ENCODE measurements around the gene MPP3.
A peak's percentile ranks its signal among the peaks of the same experiment; 100 is the strongest.

The MPP3 gene

GRCh38 chr17:43830510-43831140 lies 2.3 kb downstream of the MPP3 start:
- no peak for DNase-seq

GRCh38 chr17:43829738-43830137 lies 3.2 kb downstream of the MPP3 start:
- DNase-seq: no peak

DNA sequence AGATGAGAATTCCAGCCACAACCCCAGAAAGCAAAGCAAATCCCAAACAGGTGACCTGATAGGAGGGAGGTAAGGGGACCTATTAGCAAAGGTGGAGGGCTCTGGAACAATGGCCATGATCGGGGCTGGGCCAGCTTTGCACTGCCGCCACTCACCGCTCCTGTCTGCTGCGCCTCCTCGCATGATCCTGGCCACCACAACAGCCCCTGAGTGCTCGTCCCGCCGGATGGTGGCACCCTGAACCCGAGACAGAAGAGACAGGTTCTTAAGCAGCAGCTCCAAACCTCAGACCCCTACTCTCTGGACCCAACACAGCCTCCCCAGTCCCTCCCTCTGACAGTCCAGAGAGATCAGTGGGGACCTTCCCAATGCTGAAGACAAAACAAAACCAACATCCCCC lies 5.3 kb downstream of the MPP3 start:
- no peak for DNase-seq

DNA sequence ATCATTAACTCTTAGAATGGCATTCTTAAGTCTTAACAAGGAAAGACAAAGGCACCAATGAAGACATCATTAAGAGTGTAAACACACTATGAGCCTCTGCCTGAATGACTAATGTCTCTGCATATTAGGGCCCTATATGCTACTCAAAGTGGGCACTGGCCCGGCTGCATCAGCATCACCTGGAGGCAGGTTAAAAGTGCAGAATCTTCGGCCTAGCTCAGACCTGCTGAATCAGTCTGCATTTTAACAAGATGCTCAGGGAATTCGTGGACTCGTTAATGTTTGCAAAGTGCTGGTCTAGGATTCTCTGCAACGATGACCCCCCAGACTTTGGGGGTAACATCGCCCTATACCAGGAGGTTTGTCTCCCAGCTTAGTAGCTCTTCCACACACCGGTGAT lies 6.7 kb downstream of the MPP3 start:
- DNase-seq: no peak

GRCh38 chr17:43825567-43825966 lies 7.4 kb downstream of the MPP3 start:
- no peak for DNase-seq

DNA sequence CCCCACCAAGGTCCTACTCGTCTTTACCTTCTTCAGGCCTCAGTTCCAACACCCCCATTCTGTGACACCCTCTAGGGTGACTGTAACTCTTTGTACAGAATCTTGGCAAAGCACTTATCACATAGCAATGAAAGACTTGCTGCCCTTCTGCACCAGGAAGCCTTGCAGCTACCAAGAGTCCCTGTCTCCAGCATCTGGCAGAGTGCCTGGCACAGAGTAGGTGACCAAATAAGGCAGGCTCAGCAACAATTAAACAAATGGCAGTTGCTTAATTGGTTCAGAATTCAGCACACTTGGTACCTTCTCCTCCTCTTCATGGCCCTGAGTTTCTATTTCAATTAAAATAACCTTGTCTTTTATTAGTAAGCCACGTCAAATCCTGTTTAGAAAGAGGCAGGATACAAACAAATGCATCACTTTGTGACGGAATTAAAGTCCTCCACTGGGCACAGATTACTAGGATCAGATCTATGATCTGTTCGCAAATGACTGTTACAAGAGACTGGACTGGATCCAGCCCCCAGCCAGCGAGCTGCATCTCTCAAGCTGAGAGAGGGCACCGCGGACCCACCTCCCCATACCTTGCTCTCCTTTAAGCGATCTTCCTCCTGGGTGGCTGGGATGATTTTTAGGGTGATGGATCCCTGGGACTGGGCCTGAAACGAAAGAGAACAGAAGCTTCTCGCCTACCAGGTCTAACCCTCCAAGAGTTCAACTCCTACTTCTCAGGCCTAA lies 9.4 kb downstream of the MPP3 start:
- no peak for DNase-seq

GRCh38 chr17:43822570-43823190 lies 10.3 kb downstream of the MPP3 start:
- DNase-seq: no peak

- DNase-seq: no peak
Observed at GRCh38 chr17:43820759-43821158, 12.2 kb downstream of the MPP3 start.

GRCh38 chr17:43818966-43819365 lies 14.0 kb downstream of the MPP3 start:
- DNase-seq: no peak

- DNase-seq: no peak
Observed at GRCh38 chr17:43817826-43818225, 15.1 kb downstream of the MPP3 start.

DNA sequence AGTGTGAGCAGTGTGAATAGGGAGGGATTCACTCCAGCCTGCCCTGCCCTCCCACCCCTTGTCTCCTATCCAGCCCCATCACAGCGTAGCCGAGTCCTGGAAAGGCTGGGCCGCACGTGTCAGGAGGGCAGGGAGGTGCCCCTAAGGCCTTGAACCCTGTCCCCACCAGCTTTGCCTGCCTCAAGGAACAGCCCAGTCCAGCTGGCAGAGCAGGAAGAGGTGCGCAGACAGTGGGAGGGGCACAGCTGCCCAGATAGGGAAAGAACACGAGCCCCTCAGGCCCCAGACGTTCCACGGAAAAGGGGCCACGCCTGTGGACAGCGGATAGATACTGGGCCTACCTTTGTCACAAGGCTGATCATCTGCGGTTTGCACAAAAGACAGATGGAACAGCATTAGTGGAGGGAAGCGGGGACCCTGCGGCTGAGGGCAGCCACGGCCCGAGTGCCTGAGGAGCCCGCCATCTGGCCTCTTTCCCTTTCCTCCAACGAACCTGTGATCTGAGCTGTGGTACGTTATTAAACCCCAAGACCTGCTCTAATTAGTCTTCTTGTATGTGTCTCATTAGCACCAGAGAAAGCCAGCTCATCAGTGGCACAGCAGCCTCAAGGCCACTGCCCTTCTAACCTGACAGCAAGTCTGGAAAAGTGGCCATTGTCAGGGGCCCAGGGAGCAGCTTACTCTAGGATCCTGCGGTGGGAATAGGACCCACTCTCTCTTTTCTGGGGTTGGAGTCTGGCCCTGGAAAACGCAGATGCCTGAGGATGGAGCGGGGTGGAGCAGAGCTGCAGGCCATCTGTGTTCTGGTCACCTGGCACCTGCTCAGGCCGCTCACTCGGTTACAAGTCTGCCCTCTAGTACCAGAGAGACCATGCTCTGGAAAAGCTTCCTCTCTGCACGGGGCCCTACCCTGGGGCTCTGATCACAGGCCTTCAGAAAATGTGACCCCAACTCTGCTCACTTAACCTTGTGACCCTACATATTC lies 16.3 kb downstream of the MPP3 start:
- peak; percentile 79 for DNase-seq

GRCh38 chr17:43814714-43815113 lies 18.2 kb downstream of the MPP3 start:
- DNase-seq: no peak

DNA sequence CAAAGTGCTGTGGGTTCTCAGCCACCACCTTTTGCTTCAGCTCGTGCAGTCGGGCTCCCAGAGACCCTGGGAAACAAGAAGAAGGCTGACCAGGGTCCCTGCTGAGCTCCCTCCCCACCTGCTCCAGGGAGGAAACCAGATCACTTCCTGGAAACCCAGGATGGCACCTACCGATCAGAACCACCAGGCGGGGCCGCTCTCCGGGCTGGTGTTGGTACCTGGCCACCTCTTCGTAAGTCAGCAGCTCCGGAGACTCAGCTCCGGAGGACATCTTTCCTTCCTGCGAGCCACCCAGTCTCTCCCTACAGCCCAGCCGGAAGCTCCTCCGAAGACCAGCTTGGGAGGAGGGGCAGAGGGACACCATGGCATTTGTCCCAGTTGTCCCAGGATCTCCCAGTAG lies 18.9 kb downstream of the MPP3 start:
- no peak for DNase-seq

GRCh38 chr17:43813386-43813785 lies 19.6 kb downstream of the MPP3 start:
- no peak for DNase-seq

DNA sequence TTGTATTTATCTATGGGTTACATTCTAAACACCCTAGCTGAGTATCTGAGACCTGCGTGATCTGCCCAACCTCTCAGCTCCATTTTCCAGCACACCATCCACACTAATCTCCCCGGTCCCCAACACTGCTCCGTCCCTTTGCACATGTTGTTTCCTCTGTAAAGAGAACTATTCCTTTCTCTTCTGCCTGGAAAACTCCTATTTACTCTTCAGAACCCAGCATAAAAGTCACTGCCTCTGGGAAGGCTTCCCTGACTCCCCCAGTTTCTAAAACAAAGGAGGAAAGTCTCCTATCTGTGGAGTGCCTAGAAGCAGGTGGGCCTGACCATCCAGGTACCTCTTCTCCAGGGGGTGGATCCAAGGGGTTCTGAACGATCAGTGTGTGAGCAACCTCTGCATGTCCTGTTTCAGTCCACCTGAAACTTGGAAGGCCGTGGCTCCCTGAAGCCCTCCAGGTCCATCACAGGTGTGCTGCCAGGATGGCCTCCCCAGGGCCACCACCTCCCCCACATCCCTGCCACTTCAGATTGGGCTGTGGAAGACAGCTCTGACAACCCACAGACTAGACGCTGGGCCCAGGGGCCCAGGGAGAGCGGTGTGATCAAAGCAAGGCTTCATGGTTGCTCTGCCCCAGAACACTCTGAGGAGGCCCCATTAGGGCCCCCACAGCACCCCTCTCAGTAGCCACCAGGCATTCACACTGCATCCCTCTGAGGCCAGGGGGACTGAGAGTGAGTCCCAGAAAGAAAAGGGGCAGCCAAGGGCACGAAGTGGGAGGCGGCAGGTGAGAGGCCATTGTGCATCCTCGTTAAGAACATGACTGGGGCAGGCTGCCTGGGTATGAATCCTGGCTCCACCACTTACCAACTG lies 20.3 kb downstream of the MPP3 start:
- DNase-seq: no peak

- DNase-seq: no peak
Observed at GRCh38 chr17:43810823-43811222, 22.1 kb downstream of the MPP3 start.

- DNase-seq: no peak
Observed at GRCh38 chr17:43810226-43810715, 22.7 kb downstream of the MPP3 start.

DNA sequence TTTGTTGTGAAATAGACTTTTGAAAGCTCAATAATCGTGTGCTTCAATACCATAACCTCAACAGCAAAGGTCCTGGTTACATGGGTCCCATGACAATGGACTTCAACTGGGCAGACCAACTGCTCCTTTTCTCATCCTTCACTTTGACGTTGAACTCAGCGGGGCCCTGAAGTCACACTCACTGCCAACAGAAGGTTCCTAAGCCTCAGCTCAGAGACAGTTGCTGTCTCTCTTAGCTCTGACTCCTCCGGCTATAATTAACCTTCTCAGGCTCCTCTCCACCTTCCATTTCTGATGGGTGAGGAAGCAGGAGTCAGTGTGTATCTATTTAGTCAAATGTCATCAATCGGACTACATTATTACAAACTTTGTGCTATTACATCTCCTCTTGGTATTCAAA lies 23.8 kb downstream of the MPP3 start:
- DNase-seq: no peak

DNA sequence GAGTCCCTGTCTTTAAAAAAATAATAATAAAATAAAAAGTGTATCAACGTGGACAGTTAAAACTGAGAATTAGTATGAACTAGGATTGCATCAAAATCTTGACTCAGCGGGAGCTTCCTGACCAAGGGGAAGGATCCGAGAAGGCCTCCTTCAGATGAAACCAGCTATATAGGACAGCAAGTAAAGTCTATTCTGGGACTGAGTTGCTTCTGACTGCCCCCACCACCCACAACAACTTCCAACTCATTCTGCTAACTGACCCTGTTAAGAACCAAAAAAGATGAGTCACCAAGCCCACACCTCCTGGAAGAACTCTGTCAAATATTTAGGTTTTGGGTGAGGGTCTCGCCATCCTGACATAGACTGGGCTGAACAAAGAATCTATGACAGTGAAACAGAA lies 24.9 kb downstream of the MPP3 start:
- no peak for DNase-seq

DNA sequence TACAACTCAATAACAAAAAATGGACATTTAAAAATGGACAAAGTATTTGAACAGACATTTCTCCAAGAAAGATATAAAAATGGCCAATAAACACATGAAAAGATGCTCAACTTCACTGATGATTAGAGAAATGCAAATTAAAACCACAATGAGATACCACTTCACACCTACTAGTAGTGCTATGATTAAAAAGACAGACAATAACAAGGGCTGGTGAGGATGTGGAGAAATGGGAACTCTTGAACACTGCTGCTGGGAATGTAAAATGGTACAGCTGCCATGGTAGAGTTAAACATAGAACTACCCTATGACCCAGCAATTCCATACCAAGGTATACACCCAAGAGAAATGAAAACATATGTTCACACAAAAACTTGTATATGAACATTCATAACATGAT lies 27.8 kb downstream of the MPP3 start:
- no peak for DNase-seq

- DNase-seq: no peak
Observed at GRCh38 chr17:43803758-43804157, 29.2 kb downstream of the MPP3 start.

DNA sequence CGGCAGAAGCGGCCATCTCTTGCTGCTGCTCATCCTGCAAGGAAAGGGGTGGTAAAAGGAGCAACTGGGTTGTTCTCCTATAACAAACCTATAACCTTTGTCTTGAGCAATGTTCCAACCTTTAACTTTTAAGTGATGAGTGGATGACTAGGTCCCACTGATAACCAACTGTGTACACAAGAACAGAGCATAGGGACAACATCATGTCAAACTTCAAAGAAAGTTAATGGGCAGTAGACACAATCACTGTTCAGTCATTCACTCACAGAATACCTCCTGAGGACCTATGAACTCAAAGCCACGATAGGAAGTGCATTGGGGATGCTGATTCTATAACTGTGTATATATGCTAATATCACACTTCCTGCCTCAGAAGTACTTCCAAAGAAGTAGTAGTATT lies 31.1 kb downstream of the MPP3 start:
- DNase-seq: no peak

Data from NCI-H524 treated with DMSO at 0.1 percent for 48 hours (cell line).